Measurements from ENCODE around the gene MYOF. TPM values are rescaled to one million over a fixed set of nuclear protein-coding genes. Genes with fewer than 3 reads are reported as not detected.

MYOF gene
- polyA plus RNA-seq, 1 of the 3 experiments (the other 2 are of a cell fraction): 103 TPM

DNA sequence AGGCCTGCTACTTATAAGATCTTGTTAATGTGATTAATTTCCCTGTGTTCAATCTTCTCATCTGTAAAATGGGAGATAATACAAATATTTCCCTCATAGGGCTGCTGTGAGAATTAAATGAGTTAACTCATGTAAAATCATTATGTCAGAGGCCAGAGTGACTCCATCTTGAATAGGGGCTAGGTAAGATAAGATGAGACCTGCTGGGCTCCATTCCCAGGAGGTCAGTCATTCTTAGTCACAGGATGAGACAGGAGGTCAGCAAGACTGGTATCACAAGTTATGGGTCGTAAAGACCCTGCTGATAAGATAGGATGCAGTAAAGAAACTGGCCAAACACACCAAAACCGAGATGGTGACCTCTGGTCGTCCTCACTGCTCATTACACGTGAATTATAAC, 207.7 kb downstream of the MYOF start:
- no peak overlapping the region for H3K27ac ChIP-seq (ENCODE audit: low read depth in 2 of 2, low read length in 1 of 2)
- no peaks in the 10 kb centered on the region for H3K79me2 ChIP-seq (ENCODE audit: insufficient read depth)
- no peaks in the 10 kb centered on the region for H3K9me2 ChIP-seq
- H3K27me3 ChIP-seq (ENCODE audit: insufficient read depth): no peaks in the 10 kb centered on the region
- no peak overlapping the region for H3K9ac ChIP-seq
- H3K4me2 ChIP-seq: no peak overlapping the region
- H2AFZ ChIP-seq (ENCODE audit: low read depth): no peak overlapping the region
- H4K20me1 ChIP-seq (ENCODE audit: insufficient read depth): no peaks in the 10 kb centered on the region
- H3K4me1 ChIP-seq (ENCODE audit: control insufficient read depth in 1 of 2, insufficient read depth in 2 of 2, low read depth in 1 of 2, low read length in 1 of 2): no peaks in the 10 kb centered on the region
- POLR2A ChIA-PET: no interaction called here
- 48% methylated on average over 4 of the region's 4 CpGs for WGBS (ENCODE audit: low lambda C conversion rate)
- CTCF ChIA-PET: no interaction called here
- DNase-seq: no peak
- H3K36me3 ChIP-seq (replicated peaks in 1 of 2; ENCODE audit: control insufficient read depth in 1 of 2, insufficient read depth in 2 of 2, low read length in 1 of 2): no peaks in the 10 kb centered on the region
- H3F3A ChIP-seq (replicated peaks; ENCODE audit: insufficient read depth): no peaks in the 10 kb centered on the region
- no peak overlapping the region for H3K4me3 ChIP-seq (ENCODE audit: low read depth in 2 of 2, low read length in 1 of 2)
- no peak for TF ChIP-seq GATA2 (CRISPR knock-in tag; IDR thresholded peaks at IDR 0.05)
- TF ChIP-seq, protein P1, sequence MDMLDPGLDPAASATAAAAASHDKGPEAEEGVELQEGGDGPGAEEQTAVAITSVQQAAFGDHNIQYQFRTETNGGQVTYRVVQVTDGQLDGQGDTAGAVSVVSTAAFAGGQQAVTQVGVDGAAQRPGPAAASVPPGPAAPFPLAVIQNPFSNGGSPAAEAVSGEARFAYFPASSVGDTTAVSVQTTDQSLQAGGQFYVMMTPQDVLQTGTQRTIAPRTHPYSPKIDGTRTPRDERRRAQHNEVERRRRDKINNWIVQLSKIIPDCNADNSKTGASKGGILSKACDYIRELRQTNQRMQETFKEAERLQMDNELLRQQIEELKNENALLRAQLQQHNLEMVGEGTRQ (IDR thresholded peaks at IDR 0.05; ENCODE audit: borderline replicate concordance, low read depth, low read length): no peak
- TF ChIP-seq EZH2phosphoT487 (IDR thresholded peaks at IDR 0.05; ENCODE audit: borderline replicate concordance, low read depth): no peak
- TF ChIP-seq JUND (IDR thresholded peaks at IDR 0.05): no peak
- TF ChIP-seq, protein P2, sequence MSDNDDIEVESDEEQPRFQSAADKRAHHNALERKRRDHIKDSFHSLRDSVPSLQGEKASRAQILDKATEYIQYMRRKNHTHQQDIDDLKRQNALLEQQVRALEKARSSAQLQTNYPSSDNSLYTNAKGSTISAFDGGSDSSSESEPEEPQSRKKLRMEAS (IDR thresholded peaks at IDR 0.05; ENCODE audit: low read depth): no peak
- TF ChIP-seq FOSL2 (IDR thresholded peaks at IDR 0.05; ENCODE audit: borderline replicate concordance, low read depth): no peak
- TF ChIP-seq, protein P3, sequence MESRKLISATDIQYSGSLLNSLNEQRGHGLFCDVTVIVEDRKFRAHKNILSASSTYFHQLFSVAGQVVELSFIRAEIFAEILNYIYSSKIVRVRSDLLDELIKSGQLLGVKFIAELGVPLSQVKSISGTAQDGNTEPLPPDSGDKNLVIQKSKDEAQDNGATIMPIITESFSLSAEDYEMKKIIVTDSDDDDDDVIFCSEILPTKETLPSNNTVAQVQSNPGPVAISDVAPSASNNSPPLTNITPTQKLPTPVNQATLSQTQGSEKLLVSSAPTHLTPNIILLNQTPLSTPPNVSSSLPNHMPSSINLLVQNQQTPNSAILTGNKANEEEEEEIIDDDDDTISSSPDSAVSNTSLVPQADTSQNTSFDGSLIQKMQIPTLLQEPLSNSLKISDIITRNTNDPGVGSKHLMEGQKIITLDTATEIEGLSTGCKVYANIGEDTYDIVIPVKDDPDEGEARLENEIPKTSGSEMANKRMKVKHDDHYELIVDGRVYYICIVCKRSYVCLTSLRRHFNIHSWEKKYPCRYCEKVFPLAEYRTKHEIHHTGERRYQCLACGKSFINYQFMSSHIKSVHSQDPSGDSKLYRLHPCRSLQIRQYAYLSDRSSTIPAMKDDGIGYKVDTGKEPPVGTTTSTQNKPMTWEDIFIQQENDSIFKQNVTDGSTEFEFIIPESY (IDR thresholded peaks at IDR 0.05; ENCODE audit: borderline replicate concordance, low read depth): no peak
- TF ChIP-seq ELF1 (IDR thresholded peaks at IDR 0.05): no peak
- TF ChIP-seq GABPA (IDR thresholded peaks at IDR 0.05; ENCODE audit: low read depth): no peak
- no peak for TF ChIP-seq TEAD4 (IDR thresholded peaks at IDR 0.05; ENCODE audit: borderline replicate concordance, insufficient read depth)
- TF ChIP-seq RXRA (IDR thresholded peaks at IDR 0.05; ENCODE audit: borderline replicate concordance, low read depth): no peak
- no peak for TF ChIP-seq NRF1 (IDR thresholded peaks at IDR 0.05; ENCODE audit: low read depth, low read length)
- TF ChIP-seq RAD21 (IDR thresholded peaks at IDR 0.05; ENCODE audit: low read length): no peak
- TF ChIP-seq YY1 (IDR thresholded peaks at IDR 0.05; ENCODE audit: low read depth): no peak
- TF ChIP-seq EP300 (IDR thresholded peaks at IDR 0.05; ENCODE audit: borderline replicate concordance in 1 of 2, low read depth in 1 of 2, low read length in 1 of 2): no peak
- TF ChIP-seq, protein P4, sequence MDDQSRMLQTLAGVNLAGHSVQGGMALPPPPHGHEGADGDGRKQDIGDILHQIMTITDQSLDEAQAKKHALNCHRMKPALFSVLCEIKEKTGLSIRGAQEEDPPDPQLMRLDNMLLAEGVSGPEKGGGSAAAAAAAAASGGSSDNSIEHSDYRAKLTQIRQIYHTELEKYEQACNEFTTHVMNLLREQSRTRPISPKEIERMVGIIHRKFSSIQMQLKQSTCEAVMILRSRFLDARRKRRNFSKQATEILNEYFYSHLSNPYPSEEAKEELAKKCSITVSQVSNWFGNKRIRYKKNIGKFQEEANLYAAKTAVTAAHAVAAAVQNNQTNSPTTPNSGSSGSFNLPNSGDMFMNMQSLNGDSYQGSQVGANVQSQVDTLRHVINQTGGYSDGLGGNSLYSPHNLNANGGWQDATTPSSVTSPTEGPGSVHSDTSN (IDR thresholded peaks at IDR 0.05): no peak
- no peaks in the 10 kb centered on the region for H3K9me3 ChIP-seq

All from SK-N-SH (cell line).